ENCODE measurements around the gene SLFN13.
"Not testable (repeated sequence)": the region's sequence is repeated elsewhere in the genome, so short reads cannot be mapped to it uniquely, and the experiment has no call there.

Gene SLFN13

DNA sequence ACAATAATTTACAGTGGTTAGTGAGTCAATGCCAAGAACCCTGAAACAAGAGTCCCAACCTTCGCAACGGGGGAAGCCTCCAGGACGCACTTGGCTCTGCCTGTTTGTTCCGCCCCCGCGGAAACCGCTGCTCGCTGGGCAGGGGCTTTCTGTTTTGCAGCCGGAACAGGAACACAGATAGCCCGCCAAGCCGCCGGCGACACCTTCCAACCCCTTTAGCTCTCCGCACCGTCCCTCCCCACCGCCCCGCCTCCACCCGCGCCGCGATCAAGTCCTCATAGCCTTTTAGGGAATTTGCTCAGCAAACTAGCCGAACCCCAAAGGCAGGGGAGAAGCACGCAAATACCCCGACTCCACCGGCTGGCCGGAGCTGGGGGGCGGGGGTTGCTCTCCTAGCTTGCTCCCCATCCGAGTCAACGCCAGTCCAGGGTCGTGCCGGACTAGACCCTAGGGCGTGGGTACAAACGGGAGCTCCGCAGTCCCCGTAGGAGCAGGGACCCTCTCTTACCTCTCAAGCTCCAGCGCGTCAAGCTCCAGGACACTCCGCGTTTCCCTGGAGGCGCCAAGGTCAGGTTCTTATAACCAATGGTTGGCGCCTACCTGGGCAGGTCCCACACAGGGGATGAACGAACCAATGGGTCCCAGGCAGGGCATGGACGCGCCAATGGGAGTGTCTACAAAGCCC is at the start of gene SLFN13:
Gene SLFN13 (minus strand): TSS at position 553 of the 685 bp plus-strand sequence. CDS start 3,086 bp downstream, outside the sequence.
- peak; percentile 43 for DNase-seq

GRCh38 chr17:35496451-35497290 is 48.1 kb upstream of the SLFN13 start:
- DNase-seq = no peak

DNA sequence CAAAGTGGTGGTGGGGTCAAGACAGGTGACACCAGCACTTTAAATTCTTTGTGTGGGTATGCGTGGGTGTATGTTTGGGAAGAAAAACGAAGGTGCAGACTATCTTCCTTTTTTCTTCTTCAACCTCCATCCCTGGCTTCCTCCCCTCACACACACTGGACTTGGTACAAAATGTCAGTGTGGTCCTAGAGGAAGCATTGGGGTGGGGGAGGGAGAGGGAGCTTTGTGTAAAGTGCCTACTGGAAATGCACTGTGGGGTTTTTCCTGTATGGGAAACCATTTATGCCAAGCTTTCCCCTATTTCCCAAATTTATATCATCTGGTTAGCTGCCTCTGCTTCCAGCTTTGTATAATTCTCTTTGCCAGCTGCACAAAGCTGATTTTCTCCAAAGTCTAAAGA is 44.5 kb upstream of the SLFN13 start:
- DNase-seq = no peak

GRCh38 chr17:35491417-35491816 is 42.9 kb upstream of the SLFN13 start:
- no peak for DNase-seq

GRCh38 chr17:35489944-35490343 is 41.4 kb upstream of the SLFN13 start:
- DNase-seq = no peak

DNA sequence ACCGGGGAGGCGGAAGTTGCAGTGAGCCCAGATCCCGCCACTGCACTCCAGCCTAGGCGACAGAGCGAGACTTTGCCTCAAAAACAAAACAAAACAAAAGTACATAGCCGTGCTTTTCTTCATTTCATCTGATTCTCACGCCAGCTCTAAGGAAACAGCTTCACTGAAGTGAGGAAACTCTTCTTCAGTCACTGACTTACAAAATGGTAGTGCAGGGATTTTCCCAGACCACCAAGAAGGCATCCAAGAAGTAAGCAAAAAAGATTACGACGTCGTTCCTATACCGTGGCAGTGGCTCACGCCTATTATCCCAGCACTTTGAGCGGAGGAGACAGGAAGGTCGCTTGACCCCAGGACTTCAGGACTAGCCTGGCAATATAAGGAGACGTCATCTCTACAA is 40.4 kb upstream of the SLFN13 start:
- no peak for DNase-seq

DNA sequence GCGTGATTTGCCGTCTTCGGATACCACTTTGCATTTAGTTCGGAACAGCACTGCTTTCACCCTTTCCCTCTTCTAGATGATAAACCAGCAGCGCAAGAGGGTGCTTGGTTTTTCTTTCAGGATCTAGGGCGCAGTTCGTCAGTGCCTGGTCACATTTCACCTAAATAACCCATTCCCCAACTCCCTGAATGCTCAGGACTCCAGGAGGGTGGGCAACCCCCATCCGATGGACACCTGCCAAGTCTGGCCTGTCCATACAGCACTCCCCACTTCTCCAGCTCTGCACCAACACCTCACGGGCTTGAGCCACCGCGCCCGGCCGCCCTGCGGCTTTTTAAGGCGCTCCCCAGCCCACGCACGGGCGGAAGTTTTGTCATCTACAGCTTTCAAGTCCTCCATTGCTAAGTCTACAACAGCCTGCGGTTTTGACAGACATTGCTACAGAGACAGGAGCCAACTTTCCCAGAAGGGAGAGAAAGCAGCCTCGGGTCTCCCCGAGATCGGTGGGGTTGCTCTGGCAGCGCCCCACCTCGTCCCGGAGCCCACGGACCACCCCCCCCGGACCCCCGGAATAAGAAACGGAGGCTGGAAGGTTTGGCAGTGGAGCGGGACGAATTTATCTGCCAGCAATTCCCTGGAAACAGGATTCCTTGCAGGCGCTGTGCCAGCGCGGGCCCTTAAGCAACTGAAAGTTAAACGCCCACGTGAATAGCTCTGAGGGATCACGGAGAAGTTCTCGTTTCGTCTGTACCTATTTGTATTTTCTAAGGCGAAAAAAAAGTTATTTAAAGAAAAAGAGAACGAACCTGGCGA is 38.6 kb upstream of the SLFN13 start:
- DNase-seq = no peak

GRCh38 chr17:35479271-35479670 is 30.7 kb upstream of the SLFN13 start:
- no peak for DNase-seq

DNA sequence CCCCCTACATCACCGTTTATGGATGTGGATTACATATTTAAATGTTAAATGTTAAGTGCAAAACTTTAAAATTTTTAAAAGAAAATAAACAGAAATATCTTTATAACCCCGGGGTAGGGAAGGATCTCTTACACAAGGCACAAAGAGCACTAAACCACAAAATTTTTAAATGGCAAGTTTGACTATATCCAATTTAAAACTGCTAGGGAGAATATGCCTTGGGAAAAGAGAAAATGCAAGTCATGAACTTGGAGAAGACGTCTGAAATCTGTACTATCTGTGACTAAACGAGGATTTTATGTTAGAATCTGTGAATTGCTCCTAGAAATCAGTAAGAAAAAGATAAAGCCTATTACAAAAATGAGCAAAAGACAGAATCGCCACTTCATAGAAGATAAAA is 28.7 kb upstream of the SLFN13 start:
- no peak for DNase-seq

DNA sequence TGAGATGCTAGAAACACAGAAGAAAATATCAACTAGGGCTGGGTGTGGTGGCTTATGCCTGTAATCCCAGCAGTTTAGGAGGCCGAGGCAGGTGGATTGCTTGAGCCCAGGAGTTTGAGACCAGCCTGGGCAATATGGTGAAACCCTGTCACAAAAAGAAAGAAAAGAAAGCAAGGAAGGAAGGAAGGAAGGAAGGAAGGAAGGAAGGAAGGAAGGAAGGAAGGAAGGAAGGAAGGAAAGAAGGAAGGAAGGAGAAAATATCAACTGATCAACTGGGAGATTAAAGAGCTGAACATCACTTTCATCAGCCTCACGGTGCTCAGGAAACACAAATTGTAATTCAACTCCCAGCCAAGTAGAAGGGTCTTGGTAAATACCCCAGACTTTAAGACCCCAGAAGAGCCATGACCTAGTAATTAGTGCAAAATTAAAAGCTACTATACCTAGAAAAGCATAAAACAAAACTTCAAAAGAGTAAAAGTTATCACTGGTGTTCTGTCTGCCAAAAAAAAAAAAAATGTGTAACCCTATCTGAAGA is 27.8 kb upstream of the SLFN13 start:
- DNase-seq = no peak

DNA sequence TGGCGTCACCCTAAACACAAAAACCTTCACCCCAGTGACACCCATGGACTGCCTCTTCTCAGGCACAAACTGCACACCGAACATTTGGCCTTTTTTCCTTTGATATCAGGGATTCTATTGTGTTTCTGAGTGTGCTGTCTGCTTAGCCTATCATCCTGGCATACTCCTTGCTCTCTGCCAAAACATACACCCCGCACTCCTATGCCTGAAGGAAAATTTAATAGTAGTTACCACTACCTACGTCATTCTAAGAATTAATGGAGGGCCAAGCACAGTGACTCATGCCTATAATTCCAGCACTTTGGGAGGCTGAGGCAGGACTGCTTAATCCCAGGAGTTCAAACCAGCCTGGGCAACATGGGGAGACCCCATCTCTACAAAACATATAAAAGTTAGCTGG is 19.9 kb upstream of the SLFN13 start:
- no peak for DNase-seq

- no peak for DNase-seq
These were observed 19.3 kb upstream of the SLFN13 start for GRCh38 chr17:35467824-35468223.

DNA sequence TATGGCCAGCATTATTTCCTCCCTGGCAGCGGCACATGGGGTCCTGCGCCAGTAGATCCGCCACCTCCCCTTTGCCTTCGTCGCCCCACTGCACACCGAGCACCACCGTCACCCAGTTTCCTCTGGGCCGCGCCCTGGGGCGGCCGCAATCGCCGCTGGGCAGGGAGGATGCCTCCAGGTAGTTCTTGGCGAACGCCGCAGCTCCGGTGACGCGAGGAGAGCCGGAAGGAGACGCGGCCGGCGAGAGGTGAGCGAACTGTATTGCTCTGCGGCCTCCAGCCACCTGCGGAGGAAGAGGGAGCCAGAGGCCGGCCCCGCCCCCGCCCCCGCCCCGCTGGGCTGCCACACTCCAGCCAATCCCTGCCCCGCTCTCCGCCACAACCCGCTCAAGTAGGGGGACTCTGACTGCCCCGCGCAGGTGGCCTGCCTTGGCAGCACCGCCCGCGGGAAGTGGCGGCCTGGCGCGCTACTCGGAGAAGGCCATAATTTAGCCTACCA is 11.8 kb upstream of the SLFN13 start:
- DNase-seq = no peak

DNA sequence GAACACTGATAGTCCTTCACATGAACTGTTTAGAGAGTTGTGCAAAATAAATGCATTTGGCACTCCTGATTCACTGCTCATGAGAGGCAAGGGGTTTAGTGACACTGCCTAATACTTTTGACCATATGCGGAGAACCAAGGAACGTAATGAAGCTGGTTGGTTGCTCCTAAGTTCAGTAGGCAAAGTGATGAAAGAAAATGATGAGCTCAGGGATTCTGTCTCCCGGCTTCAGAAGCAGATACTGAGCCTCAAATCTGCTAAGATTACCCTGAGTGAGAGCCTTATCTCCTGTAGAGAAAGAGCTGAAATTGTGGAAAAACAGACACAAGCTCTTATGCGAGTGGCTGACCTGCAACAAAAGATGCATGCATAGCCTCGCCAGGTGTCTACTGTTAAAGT is 5.5 kb upstream of the SLFN13 start:
- DNase-seq = not testable (repeated sequence)

DNA sequence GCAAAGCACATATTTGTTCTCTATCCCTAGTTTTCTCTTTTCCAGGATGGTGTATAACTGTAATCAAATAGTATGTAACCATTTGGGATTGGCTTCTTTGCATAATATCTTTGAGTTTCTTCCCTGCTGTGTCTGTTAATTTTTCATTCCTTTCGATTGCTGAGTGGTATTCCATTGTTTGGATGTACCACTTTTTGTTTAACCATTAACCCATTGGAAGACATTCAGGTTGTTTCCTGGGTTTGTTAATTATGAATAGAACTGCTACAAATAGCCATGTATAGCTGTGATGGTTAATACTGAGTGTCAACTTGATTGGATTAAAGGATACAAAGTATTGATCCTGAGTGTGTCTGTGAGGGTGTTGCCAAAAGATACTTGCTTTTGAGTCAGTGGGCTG is 4.6 kb upstream of the SLFN13 start:
- DNase-seq = no peak

DNA sequence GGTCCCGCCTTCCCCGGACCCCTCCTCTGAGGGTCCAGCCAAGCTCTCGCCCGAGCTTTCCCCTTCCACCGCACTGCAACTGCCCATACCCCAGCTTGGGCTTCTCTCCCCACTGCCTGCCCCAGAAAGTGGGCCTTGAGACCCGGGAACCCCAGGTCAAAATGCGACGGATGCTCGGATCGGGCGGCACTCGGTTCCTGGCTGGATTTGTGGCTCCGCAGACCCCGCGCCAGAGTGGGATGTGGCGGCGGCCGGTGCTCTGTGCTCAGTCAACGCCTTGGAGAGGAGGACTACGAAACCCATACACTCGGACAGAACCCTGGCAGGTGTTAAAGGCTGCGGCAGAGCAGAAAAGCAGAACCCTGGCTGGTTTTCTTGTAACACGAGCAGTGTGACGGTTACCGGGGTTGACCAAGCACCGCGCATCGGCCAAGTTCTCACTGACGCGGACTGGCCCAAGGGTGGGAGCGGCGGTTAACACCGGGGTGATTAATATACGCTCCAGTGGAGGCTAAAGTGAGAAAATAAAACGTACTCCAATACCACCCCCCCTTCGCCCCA is 885 bp upstream of the SLFN13 start:
- no peak for DNase-seq

DNA sequence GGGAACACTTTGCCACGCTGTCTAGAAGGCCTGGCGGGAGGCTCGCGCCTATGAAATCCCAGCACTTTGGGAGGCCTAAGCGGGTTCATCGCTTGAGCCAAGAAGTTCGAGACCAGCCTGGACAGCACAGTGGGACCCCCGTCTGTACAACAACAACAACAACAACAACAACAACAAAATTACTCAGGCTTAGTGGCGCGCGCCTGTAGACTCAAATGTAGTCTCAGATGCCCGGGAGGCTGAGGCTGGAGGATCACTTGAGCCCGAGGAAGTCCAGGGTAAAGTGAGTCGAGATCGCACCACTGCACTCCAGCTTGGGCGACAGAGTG is 297 bp upstream of the SLFN13 start:
- DNase-seq = no peak

DNA sequence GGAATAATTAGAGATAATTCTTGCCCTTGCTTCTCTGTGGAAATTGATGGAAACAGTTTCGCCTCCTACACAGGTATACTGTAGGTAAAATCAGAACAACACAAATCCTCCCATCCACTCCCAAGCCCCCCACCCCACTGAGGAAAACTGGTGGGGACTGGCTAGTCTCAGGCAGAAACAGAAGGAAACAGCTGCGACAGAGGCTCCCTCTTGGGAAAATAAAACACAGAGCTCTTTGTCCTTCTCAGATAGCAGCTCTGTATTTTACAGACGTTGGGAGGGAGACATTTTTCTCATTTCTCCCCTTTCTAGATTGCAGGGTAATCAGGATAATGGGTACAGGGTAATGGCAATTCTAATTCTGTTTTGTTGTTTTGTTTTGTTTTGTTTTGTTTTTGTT is 1.1 kb downstream of the SLFN13 start:
- DNase-seq = no peak

DNA sequence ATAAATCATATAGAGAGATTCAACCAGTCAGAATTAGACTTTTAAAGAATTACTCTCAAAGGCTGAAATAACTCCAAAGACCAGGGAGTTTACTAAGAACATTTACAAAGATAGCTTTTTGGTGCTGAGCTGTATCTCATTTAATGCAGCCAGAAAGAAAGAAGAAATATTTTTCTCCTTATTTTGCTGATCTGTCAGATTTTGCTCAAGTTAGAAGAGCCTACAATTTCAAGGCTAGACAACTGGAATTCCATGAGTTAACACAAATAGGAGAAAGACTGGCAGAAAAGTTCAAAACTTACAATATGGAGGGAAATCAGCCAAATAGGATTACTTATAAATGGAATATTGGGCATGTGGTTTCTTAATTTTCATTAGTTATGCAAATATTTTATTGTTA is 10.1 kb downstream of the SLFN13 start:
- no peak for DNase-seq

- DNase-seq = peak; percentile 45
These were observed 15.3 kb downstream of the SLFN13 start for GRCh38 chr17:35433075-35433894.

DNA sequence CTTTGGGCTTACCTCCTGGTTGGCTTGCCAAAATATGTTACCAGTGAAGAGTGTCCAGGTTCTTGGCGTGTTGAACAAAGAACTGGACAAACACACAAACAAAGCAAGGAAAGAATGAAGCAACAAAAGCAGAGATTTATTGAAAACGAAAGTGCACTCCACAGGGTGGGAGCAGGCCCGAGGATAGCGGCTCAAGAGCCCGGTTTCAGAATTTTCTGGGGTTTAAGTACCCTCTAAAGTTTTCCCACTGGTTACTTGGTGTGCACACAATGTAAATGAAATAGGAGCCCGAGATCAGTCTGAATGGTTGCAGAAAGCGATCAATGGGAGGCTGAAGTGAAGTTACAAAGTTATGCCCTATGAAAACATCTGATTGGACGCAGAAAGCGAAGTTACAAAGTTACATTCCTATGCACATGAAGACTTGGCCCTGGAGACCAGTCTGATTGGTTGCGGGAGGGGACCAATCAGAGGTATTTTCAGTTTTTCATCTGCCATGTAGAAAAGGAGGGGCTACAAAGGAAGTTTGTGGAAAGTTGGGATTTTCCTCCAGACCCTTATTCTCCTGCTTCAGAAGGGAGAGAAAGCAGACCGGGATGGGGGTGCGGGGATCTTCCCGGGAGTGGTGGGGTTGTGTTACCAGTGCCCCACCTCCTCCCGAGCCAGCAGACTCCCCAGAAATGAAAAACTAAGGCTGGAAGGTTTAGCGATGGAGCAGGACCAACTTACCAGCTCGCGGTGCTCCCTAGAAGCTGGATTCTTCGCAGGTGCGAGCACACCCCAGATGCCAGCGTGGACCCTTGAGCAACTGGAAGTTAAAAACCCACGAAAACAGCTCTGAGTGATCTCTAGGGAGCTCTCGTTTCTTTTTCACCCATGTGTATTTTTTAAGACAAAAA is 16.1 kb downstream of the SLFN13 start, which contains the start of gene SLFN12:
Gene SLFN12 (minus strand): TSS at position 325 of the 899 bp plus-strand sequence. CDS start 9,472 bp downstream, outside the sequence.
- no peak for DNase-seq

Data from 8988T (cell line).